ENCODE data around the gene PTDSS2. TPM values are rescaled to one million over a fixed set of nuclear protein-coding genes. Genes with fewer than 3 reads are reported as not detected.

Gene PTDSS2
- total RNA-seq, 1 donor from 2014 or later, result 50.4 TPM

DNA sequence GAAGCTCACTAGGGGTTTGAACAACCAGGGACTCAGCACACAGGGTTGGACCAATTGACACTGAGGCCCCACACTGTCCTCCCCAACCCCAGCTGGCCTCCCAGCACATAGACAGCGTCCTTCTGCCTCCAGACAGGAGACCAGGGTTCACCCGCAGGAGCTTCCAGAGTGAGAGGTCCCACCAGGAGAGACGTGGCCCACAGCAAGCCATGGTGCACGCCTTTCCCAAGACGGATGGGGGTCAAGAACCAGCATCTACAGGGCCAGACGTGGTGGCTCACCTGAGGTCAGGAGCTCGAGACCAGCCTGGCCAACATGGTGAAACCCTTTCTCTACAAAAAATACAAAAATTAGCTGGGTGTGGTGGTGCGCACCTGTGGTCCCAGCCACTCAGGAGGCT lies 23.2 kb upstream of the PTDSS2 start:
- no peak overlapping the region for H3K4me3 Mint-ChIP-seq (ENCODE audit: low read depth)
- peaks cover 2% of the 10 kb centered on the region for H3K36me3 Mint-ChIP-seq (ENCODE audit: insufficient read depth)
- TF ChIP-seq, protein P1, sequence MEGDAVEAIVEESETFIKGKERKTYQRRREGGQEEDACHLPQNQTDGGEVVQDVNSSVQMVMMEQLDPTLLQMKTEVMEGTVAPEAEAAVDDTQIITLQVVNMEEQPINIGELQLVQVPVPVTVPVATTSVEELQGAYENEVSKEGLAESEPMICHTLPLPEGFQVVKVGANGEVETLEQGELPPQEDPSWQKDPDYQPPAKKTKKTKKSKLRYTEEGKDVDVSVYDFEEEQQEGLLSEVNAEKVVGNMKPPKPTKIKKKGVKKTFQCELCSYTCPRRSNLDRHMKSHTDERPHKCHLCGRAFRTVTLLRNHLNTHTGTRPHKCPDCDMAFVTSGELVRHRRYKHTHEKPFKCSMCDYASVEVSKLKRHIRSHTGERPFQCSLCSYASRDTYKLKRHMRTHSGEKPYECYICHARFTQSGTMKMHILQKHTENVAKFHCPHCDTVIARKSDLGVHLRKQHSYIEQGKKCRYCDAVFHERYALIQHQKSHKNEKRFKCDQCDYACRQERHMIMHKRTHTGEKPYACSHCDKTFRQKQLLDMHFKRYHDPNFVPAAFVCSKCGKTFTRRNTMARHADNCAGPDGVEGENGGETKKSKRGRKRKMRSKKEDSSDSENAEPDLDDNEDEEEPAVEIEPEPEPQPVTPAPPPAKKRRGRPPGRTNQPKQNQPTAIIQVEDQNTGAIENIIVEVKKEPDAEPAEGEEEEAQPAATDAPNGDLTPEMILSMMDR (IDR thresholded peaks at IDR 0.05; ENCODE audit: unreplicated experiment), result no peak
- no peak for DNase-seq (ENCODE audit: low spot score, unreplicated experiment)
- H3K27ac Mint-ChIP-seq, result no peak overlapping the region
- H3K27me3 Mint-ChIP-seq, result peaks cover 25% of the 10 kb centered on the region
- H3K4me1 Mint-ChIP-seq (ENCODE audit: low read depth), result no peaks in the 10 kb centered on the region
- no peaks in the 10 kb centered on the region for H3K9me3 Mint-ChIP-seq (ENCODE audit: low read depth)

DNA sequence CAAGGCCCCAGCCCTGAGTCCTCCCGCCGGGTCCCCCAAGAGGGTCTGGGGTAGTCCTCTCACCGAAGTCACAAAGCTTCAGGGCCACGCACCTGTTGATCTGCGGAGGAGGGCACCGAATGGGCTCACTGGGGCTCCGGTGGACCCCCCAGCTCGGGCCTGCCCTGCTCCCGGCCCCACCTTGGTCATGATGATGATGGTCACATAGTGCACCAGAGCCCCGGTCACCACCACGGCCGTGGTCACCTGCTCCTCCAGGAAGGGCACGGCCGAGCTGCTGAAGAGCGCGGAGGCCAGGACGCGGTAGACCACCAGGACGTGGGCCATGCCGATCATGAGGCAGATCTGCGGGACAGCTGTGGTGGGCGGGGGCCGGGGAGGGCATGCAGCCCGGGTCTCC lies 21.8 kb upstream of the PTDSS2 start:
- Mint-ChIP-seq H3K4me3 (ENCODE audit: low read depth) (no peak overlapping the region), H3K36me3 (ENCODE audit: insufficient read depth) (peaks cover 2% of the 10 kb centered on the region), H3K9me3 (ENCODE audit: low read depth) (no peaks in the 10 kb centered on the region), H3K27me3 (peaks cover 19% of the 10 kb centered on the region), H3K27ac (no peak overlapping the region), H3K4me1 (ENCODE audit: low read depth) (no peaks in the 10 kb centered on the region)
- no peak for DNase-seq (ENCODE audit: low spot score, unreplicated experiment)
- TF ChIP-seq, protein P1 (IDR thresholded peaks at IDR 0.05; ENCODE audit: unreplicated experiment), result no peak

DNA sequence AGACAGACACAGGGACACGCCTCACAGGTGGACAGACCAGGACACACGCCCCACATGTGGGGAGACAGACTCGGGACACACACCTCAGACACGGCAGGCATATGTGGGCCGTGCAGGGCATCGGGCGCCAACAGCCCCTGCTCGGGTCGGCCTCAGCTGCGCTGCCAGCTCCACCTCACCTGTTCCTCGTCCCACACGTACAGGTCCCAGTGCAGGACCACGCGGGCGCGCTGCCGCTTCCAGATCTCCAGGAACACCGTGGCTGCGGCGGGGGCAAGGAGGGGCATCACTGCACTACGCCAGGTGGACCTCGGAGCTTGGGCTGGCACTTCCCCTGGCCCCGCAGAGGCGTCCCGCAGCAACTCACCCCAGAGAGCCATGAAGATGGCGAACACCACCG lies 20.7 kb upstream of the PTDSS2 start:
- Mint-ChIP-seq H3K4me1 (ENCODE audit: low read depth) (no peaks in the 10 kb centered on the region), H3K4me3 (ENCODE audit: low read depth) (no peak overlapping the region), H3K9me3 (ENCODE audit: low read depth) (no peaks in the 10 kb centered on the region), H3K27ac (no peak overlapping the region), H3K27me3 (peaks cover 13% of the 10 kb centered on the region), H3K36me3 (ENCODE audit: insufficient read depth) (peaks cover 2% of the 10 kb centered on the region)
- DNase-seq (ENCODE audit: low spot score, unreplicated experiment), result no peak
- TF ChIP-seq, protein P1 (IDR thresholded peaks at IDR 0.05; ENCODE audit: unreplicated experiment), result no peak

DNA sequence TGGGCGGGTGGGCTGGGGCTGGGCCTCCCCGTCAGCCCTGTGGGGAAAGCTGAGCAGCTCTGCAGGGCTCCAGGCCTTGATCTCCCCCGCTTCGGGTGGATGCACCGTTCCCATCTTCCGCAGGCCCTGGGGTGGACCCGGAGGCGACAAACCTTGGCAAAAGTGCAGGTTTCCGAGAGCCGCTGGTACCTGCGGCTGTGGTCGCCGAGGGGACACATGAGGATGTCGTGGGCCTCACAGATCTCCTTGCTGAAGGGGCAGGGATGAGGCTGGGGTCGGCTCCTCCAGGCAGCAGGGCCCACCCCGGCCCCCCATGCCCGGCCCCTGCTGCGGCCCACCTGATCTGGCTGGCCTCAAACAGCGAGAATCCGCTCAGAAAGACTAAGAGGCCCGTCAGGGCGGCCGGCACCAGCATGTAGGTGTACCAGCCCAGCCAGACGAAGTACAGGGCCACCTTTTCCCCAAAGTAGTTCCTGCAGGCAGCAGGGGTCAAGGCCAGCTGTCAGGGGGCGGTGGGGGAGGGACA lies 20.1 kb upstream of the PTDSS2 start:
- H3K36me3 Mint-ChIP-seq (ENCODE audit: insufficient read depth), result peaks cover 2% of the 10 kb centered on the region
- no peaks in the 10 kb centered on the region for H3K4me1 Mint-ChIP-seq (ENCODE audit: low read depth)
- TF ChIP-seq, protein P1 (IDR thresholded peaks at IDR 0.05; ENCODE audit: unreplicated experiment), result no peak
- no peaks in the 10 kb centered on the region for H3K9me3 Mint-ChIP-seq (ENCODE audit: low read depth)
- H3K4me3 Mint-ChIP-seq (ENCODE audit: low read depth), result no peak overlapping the region
- DNase-seq (ENCODE audit: low spot score, unreplicated experiment), result no peak
- no peak overlapping the region for H3K27ac Mint-ChIP-seq
- H3K27me3 Mint-ChIP-seq, result peaks cover 8% of the 10 kb centered on the region

DNA sequence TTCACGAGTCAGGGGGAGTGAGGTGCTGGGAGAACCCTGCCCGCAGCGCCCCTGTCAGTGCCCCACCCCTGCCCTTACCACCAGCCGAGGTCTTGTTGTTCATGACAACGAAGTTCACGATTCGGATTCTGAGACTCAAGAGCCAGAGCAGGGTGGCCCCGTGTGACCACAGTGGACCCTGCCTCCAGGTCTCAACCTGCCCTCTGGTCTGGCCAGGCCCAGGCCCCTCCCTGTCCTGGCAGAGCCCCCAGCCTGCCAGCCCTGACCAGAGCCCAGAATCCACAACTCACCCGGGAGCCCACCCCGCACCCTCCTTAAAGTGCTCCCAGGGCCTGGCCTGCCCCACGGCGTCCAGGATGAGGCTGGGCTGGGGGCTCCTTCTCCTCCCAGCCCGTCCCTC lies 18.2 kb upstream of the PTDSS2 start:
- Mint-ChIP-seq H3K36me3 (ENCODE audit: insufficient read depth) (peaks cover 2% of the 10 kb centered on the region), H3K9me3 (ENCODE audit: low read depth) (no peaks in the 10 kb centered on the region), H3K27ac (no peak overlapping the region), H3K4me3 (ENCODE audit: low read depth) (no peak overlapping the region), H3K4me1 (ENCODE audit: low read depth) (no peaks in the 10 kb centered on the region), H3K27me3 (no peaks in the 10 kb centered on the region)
- no peak for DNase-seq (ENCODE audit: low spot score, unreplicated experiment)
- TF ChIP-seq, protein P1 (IDR thresholded peaks at IDR 0.05; ENCODE audit: unreplicated experiment), result no peak
